ENCODE data around the gene LAMC1.

LAMC1 gene

GRCh38 chr1:183023146-183023600 lies at the start of gene LAMC1:
LAMC1 (plus strand) TSS chr1:183023420; CDS start chr1:183023717, 297 bp downstream.
- DNase-seq (ENCODE audit: low read depth): no peak

GRCh38 chr1:182974506-182975191 lies 48.6 kb upstream of the LAMC1 start:
- DNase-seq (ENCODE audit: low read depth): no peak

- no peak for DNase-seq (ENCODE audit: low read depth)
Measured at GRCh38 chr1:182977480-182977879, 45.7 kb upstream of the LAMC1 start.

GRCh38 chr1:182978151-182978853 lies 44.9 kb upstream of the LAMC1 start:
- DNase-seq (ENCODE audit: low read depth): no peak

- DNase-seq (ENCODE audit: low read depth): no peak
Measured at GRCh38 chr1:182984138-182984537, 39.1 kb upstream of the LAMC1 start.

- DNase-seq (ENCODE audit: low read depth): no peak
Measured at GRCh38 chr1:182984621-182985020, 38.6 kb upstream of the LAMC1 start.

- DNase-seq (ENCODE audit: low read depth): no peak
Measured at GRCh38 chr1:182985876-182986275, 37.3 kb upstream of the LAMC1 start.

- DNase-seq (ENCODE audit: low read depth): no peak
Measured at GRCh38 chr1:182990413-182991144, 32.6 kb upstream of the LAMC1 start.

- no peak for DNase-seq (ENCODE audit: low read depth)
Measured at GRCh38 chr1:182993746-182994145, 29.5 kb upstream of the LAMC1 start.

- DNase-seq (ENCODE audit: low read depth): no peak
Measured at GRCh38 chr1:182995894-182996293, 27.3 kb upstream of the LAMC1 start.

- no peak for DNase-seq (ENCODE audit: low read depth)
Measured at GRCh38 chr1:182996816-182997215, 26.4 kb upstream of the LAMC1 start.

- DNase-seq (ENCODE audit: low read depth): no peak
Measured at GRCh38 chr1:182998482-182998881, 24.7 kb upstream of the LAMC1 start.

- DNase-seq (ENCODE audit: low read depth): no peak
Measured at GRCh38 chr1:183000167-183000962, 22.9 kb upstream of the LAMC1 start.

- DNase-seq (ENCODE audit: low read depth): no peak
Measured at GRCh38 chr1:183002267-183002666, 21.0 kb upstream of the LAMC1 start.

GRCh38 chr1:183002797-183003196 lies 20.4 kb upstream of the LAMC1 start:
- DNase-seq (ENCODE audit: low read depth): no peak

- DNase-seq (ENCODE audit: low read depth): no peak
Measured at GRCh38 chr1:183003203-183003602, 20.0 kb upstream of the LAMC1 start.

GRCh38 chr1:183004141-183004540 lies 19.1 kb upstream of the LAMC1 start:
- DNase-seq (ENCODE audit: low read depth): no peak

GRCh38 chr1:183011859-183012258 lies 11.4 kb upstream of the LAMC1 start:
- DNase-seq (ENCODE audit: low read depth): no peak

GRCh38 chr1:183012301-183012994 lies 10.8 kb upstream of the LAMC1 start:
- DNase-seq (ENCODE audit: low read depth): no peak

GRCh38 chr1:183019139-183019740 lies 4.0 kb upstream of the LAMC1 start:
- DNase-seq (ENCODE audit: low read depth): no peak

GRCh38 chr1:183019860-183020259 lies 3.4 kb upstream of the LAMC1 start:
- DNase-seq (ENCODE audit: low read depth): no peak

All from stimulated activated CD8-positive, alpha-beta memory T cell treated with anti-CD3 and anti-CD28 coated beads, Interleukin-12 subunit alpha, Interleukin-12 subunit beta, amount 100 ng/mL, for 1 hour (primary cell).